Activated T-cell treated with anti-CD3 and anti-CD28 coated beads for 24 hours (primary cell): Measurements from ENCODE around the gene CFAP410.
"Not testable (repeated sequence)": the region's sequence is repeated elsewhere in the genome, so short reads cannot be mapped to it uniquely, and the experiment has no call there.

ENCODE experiments used
- DNase-seq: peaks from one replicate; pipeline ENCODE4 v3.0.0-alpha.2; 2020; ENCODE audit warnings: low read depth

The CFAP410 gene

GRCh38 chr21:44350773-44351481, 11.7 kb upstream of the CFAP410 start:
- no peak for DNase-seq

- DNase-seq = no peak
Observed at GRCh38 chr21:44349847-44350772, 10.9 kb upstream of the CFAP410 start.

GRCh38 chr21:44349416-44349846, 10.2 kb upstream of the CFAP410 start:
- DNase-seq = no peak

DNA sequence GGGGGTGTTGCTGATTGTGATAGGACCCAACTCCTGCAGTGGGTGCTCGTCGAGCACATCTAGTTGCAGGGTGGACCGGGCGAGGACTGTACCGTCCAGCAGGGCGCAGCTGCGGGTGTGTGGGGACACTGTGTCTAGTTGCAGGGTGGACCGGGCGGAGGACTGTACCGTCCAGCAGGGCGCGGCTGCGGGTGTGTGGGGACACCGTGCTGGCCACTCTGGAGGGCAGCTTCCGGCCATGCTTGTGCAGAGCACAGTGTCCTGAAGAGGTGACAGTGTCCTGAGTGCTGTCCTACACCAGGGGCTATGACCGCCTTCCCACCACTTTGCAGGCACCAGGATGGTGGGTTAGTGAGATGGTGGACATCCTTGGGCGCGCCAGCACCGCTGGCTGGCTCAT, 9.7 kb upstream of the CFAP410 start:
- no peak for DNase-seq

DNA sequence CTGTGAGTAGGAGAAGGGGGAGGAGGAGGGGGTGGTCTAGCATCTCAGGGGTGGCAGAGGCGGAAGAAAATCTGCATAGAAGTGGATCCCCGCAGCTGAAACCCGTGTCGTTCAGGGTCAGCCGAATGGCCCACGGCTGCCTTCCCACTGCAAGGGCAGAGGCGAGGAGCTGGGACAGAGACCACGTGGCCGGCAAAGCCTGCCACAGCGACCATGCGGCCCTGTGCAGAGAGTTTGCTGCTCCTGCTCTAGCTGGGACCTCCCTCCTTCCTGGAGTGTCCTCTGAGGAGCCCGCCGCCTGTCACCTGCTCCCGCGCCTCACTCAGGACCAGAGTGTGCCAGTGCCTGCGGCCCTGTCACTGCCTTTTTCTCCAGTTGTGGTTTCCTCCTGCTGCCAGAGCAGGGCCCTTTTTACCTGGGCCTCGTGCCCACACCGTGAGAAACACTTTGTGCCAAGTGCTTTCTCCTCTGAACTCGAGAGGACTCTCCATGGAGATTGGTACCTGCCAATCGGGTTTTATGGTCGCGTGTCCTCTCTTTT, 8.8 kb upstream of the CFAP410 start:
- DNase-seq = no peak

GRCh38 chr21:44345495-44345894, 6.3 kb upstream of the CFAP410 start:
- no peak for DNase-seq

GRCh38 chr21:44344541-44345183, 5.5 kb upstream of the CFAP410 start:
- DNase-seq = no peak

DNA sequence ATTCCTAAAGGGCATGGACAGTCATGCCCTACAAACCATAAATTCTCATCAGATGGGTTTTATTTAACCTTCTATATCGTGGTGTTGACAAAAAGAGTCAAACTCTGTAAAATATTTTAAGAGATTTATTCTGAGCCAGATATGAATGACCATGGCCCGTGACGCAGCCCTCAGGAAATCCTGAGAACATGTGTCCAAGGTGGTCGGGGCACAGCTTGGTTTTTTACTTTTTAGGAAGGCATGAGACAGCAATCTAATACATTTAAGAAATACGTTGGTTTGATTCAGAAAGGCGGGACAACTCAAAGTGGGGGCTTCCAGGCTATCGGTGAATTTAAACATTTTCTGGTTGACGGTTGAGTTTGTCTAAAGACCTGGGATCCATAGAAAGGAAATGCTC, 3.8 kb upstream of the CFAP410 start:
- not testable (repeated sequence) for DNase-seq

- DNase-seq = not testable (repeated sequence)
Observed at GRCh38 chr21:44341726-44342458, 2.7 kb upstream of the CFAP410 start.

DNA sequence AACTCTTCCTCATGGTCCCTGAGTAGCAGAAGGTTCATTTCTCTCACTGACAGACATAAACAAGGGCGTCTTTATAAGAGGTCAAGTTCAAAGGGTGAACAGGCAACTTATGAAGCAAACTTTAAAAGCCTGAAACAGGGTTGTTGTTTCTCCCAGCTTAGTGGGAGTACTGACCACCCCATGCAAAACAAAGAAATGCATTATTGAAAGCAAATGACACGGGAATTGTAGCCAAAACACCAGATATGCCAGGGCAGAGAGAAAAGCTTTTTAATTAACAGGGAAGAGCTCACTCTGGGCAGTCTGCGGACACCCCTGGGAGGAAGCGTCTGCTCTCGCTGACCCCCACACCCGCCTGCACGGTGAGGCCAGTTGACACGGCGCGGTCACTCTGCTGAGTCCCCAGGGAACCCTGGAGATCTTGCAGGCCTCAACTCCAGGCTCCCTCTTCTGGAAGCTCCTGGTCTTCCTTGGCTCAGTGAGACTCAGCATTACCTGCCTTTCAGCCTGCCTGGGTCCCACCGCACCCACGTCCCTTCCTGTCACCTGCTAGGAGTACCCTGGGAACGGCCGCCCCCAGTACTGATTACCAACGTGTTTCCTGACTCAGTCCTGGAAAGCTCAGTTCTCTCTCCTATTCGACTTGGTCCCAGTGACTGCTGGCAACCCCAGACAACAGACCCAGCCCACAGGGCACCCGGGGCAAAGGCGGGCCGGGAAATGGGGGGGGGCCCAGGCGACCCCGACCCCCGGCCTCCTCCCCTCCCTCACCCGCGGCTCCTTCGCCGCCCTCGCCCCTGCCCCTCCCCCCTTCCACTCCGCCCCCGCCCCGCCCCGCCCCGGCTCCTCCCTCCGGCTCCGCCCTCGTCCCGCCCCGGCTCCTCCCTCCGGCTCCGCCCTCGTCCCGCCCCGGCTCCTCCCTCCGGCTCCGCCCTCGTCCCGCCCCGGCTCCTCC, 972 bp downstream of the CFAP410 start:
- no peak for DNase-seq

DNA sequence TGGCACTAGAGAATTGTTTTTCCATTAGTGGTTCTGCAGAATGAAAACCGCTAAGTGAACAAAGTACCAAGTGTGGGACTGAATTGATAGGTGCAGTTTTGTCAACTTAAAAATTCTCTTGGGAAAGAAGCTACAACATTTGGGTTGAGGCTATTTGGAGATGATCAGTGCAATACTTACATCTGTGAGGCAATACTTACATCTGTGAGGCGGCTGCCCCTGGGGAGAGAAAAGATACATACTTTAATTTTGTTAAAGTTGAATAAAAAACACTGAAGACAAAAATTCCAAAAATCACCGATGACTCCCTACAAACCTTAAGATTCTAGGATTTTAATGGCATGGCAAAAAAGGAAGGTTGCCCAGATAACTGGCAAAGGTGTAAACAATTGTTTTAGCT, 1.7 kb downstream of the CFAP410 start:
- no peak for DNase-seq

- DNase-seq = no peak
Observed at GRCh38 chr21:44335266-44336059, 3.7 kb downstream of the CFAP410 start.

DNA sequence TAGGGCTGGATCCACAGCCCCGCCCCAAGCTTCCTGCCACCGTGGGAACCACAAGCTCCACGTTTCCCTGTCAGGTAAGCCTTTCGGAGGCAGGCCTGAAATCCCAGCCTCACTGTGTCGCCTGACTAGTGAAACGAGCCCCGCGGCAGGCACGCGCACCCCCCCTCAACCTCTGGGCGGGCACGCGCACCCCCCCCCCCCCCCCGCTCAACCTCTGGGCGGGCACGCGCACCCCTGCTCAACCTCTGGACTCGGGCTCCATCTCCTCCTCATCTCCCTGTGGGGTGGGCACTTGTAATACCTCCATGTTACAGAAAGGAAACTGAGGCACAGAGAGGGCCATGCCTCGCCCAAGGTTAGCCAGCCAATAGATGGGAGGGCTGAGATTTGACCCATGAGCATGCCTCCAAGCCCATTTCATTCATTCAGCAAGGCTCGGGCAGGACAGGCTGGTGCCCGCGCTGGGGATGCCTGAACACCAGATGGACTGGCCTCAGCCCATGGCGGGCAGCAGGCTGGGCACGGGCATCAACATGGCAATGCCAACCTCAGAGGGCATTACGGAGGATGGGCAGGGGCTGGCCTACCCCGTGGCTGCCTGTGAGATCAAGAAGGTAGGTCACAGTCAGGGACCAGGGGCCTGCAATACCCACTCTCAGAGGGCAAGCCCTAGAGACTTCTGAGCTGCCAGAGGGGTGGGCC, 4.7 kb downstream of the CFAP410 start:
- no peak for DNase-seq

DNA sequence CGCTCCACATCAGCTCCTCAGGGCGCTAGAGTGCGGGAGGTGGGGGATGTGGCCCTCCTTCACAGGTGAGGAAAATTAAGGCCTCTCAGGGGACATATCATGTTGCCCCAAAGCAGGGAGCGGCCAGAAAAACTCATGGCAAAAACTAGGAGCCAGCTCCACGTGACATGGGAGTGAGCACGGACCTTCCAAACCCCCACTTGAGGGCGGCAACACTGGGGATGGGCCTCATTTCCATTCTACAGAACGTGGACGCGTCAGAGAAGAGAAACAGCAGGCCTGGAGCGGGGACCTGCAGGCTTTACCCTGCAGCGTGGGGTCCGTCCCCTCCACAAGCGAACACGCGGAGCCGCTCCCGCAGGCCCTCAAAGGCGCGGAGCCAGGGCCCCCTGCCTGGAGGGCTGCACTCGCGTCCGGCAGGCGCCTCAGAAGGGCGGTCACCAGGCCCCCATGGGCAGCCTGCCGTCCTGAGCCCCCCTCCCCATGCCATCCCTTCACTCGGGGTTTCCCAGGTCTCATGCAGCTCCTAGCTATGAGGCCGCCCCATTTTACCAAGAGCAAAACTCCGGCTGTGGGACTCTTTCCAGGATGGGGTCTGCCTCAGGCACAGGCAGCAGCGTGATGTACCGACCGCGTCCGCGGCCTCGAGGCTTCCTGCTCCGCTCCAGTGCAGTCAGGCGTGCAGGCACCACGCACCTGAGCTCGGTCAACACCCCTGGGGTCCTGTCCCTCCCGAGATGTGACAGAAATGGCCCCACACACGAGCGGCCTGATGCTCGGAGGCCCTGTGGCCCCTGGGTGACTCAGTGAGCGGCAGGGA, 5.5 kb downstream of the CFAP410 start:
- no peak for DNase-seq

DNA sequence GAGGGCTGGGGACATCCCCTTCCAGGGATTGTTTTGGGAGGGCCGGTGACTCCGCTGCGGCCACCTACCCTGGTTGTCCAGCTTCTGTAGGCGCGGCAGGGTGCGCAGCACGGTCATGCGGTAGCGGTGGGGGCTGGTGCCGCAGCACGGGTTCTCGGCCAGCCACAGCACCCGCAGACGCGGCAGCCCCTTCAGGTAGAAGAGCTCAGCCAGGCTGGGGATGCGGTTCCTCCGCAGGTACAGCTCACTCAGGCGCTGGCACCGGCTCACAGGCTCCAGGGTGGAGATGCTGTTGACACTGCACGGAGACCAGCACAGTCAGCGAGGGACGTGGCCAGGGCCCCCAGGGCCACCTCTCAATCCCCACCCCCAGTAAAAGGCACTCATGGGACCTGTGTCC, 6.2 kb downstream of the CFAP410 start:
- DNase-seq = no peak

DNA sequence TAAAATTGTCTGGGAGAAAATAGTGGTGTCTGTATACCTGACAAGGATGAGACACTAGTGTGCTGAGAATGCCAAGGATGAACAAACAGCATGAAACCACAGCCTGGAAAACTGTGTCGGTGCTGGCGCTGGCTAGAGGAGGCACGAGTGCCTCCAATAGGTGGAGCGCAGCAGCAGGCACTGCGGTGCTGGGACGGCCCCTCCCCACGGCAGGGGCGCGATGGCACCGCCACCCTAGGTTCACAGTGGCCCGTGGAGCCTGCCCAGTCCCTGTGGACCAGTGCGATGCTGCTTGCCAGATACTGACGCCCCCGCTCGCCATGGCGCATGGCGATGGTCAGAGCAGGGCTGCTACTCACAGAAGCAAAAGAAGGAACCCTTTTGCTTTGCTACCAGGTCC, 6.8 kb downstream of the CFAP410 start:
- DNase-seq = no peak

DNA sequence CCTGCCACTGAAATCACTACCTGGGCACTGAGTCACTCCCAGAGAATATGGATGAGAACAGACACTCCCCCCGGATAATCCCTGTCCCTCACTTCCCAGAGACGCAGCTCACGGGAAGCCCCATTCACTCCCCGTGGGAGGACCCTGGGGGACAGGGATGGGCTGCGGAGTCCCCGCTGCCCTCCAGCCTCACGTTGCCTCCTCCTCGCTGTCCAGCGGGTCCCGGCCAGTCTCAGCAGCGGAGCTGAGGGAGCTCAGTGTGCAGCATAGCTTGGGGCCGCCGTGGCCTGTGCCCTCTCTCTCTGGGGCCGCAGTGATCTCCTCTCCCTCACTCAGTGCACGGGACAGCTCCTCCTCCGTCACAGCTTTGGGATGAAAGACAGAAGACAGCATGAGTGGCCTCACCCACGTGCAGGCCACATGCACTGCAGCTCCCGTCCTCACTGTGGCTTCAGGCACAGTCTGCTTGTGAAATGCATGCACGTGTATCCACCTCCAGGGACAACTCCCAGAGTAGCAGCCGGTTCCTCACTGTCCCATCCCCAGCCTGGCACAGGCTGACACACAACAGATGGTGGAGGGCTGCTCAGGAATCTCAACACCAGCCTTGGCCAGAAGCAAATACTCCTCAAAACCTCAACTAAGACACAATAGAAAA, 7.4 kb downstream of the CFAP410 start:
- DNase-seq = no peak

DNA sequence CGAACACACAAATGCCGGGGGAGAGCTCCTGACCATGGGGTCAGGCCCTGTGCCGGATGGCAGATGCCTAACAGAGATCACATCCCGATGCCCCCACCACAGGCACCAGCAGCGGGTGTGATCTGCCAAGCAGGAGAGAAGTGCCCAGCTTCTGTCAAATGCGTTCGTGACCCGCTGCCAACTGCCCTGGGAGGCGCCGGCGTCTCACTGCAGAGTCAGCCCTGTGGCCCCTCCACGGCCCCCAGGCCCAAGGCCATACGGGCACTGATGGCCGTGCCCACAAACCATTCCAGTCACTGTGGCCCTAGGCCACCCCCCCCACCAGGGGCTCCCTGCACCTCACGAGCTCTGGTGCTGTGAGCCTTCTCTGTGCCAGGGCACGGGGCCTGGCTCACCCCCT, 8.0 kb downstream of the CFAP410 start:
- no peak for DNase-seq
